ENCODE data around the gene ARFRP1. TPM values are rescaled to one million over a fixed set of nuclear protein-coding genes. Genes with fewer than 3 reads are reported as not detected.

Gene ARFRP1
- total and polyA plus RNA-seq, 2 of the 13 experiments (the other 11 are each of a cell fraction or from before 2014, with no cell fraction given) = 32.0 to 51.1 TPM

GRCh38 chr20:63652192-63652980 lies 55.4 kb downstream of the ARFRP1 start (continued):
- TF ChIP-seq GLMP (CRISPR knock-in tag; IDR thresholded peaks at IDR 0.05; ENCODE audit: borderline replicate concordance) = no peak
- TF ChIP-seq ZBTB33 (CRISPR knock-in tag; IDR thresholded peaks at IDR 0.05) = no peak
- TF ChIP-seq POLR2AphosphoS5 (IDR thresholded peaks at IDR 0.05; ENCODE audit: low read depth, low read length) = peak; percentile 54
- TF ChIP-seq BCLAF1 (IDR thresholded peaks at IDR 0.05) = no peak
- no peak for TF ChIP-seq MAFG (CRISPR knock-in tag; IDR thresholded peaks at IDR 0.05)
- 0 out of 2 replicates have a peak, but pooled peaks have one; percentile 6 for TF ChIP-seq HOXD1 (CRISPR knock-in tag; IDR thresholded peaks at IDR 0.05)
- no peak for TF ChIP-seq AKAP8 (CRISPR knock-in tag; IDR thresholded peaks at IDR 0.05)
- TF ChIP-seq IKZF5 (CRISPR knock-in tag; IDR thresholded peaks at IDR 0.05) = no peak
- no peak for TF ChIP-seq ZNF143 (CRISPR knock-in tag; IDR thresholded peaks at IDR 0.05)
- TF ChIP-seq ZNF281 (CRISPR knock-in tag; IDR thresholded peaks at IDR 0.05; ENCODE audit: borderline replicate concordance) = peak; percentile 96
- 0 out of 2 replicates have a peak, but pooled peaks have one; percentile 57 for TF ChIP-seq ZNF296 (CRISPR knock-in tag; conservative IDR thresholded peaks at IDR 0.05)
- TF ChIP-seq SRF (IDR thresholded peaks at IDR 0.05; ENCODE audit: low read depth, low read length) = no peak
- TF ChIP-seq FOXK1 (CRISPR knock-in tag; IDR thresholded peaks at IDR 0.05; ENCODE audit: borderline replicate concordance, low read depth) = no peak
- TF ChIP-seq MLLT10 (CRISPR knock-in tag; IDR thresholded peaks at IDR 0.05) = no peak
- no peak for TF ChIP-seq LBX2 (CRISPR knock-in tag; IDR thresholded peaks at IDR 0.05; ENCODE audit: borderline replicate concordance)
- 0 out of 2 replicates have a peak, but pooled peaks have one; percentile 36 for TF ChIP-seq MAF1 (CRISPR knock-in tag; IDR thresholded peaks at IDR 0.05; ENCODE audit: borderline replicate concordance)
- no peak for TF ChIP-seq PHF5A (CRISPR knock-in tag; IDR thresholded peaks at IDR 0.05; ENCODE audit: low read depth, unreplicated experiment)
- TF ChIP-seq ZNF709 (CRISPR knock-in tag; IDR thresholded peaks at IDR 0.05) = 0 out of 2 replicates have a peak, but pooled peaks have one; percentile 35
